HG02588 (cell line): Measurements from ENCODE around the gene MAGI2.

Experiments
- ATAC-seq: cut with Tn5 transposase; IDR thresholded peaks from one replicate; pipeline ENCODE4 v1.9.1; 2021; ENCODE audit warnings: mild to moderate bottlenecking, moderate library complexity; ENCODE audit not compliant: unreplicated experiment

MAGI2 gene

DNA sequence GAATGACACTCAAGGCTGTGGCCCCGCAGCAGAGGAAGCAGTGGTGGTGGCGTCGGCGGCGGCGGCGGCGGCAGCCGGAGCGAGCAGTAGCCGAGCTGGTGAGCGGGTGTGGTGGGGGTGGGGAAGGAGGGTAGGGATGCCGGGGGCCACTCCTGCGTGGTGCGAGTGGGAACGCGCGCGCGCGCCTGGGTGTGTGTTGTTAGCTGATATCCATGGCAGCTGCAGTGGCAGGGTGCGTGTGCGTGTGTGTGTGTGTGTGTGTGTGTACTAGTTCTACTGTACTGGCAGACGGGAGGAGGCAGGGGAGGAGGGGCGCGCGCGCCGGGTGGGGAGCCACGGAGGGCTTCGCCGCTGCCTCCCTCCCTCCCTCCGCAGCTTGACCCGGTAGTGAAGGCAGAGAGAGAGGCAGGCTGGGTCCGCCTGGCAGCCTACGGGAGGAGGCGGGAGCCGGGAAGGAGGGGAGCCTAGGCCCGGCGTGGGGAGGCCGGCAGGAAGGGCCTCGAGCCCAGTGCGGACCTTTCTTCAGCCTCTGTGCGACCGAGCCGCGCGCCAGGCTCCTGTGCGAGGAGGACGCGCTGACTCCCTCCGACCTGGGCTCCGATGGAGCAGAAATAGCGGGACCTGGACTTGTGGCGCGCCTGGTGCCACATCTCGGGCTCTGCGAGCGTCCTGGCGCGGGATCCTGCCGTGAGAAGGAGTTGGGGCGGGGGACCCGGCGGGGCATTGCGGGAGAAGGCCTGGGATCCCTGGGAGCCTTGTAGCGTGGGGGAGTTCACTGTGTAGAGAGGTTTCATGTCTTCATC, at the start of gene MAGI2:
TSS of gene MAGI2 (minus strand) at position 110 of the 803 bp plus-strand sequence. CDS start 347 bp downstream, outside the sequence.
- no peak for ATAC-seq

DNA sequence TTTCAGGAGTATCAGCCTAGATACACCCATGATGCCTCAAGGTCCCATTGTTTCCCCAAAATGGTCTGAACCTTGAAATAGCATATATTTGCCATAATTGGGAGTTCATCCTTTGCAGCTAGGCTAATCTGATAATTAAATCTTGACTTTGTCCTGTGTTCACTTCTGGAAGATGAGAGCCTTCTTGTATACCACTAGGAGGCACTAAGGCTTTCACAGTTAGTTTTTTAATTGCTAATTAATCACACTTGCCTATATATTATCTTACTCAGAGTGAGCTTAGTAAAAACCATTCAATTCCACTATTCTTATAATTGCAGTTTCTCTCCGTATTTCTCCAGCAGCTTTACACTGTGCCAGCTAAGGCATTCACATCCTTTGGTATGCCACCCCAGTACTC, 48.7 kb upstream of the MAGI2 start:
- no peak for ATAC-seq

DNA sequence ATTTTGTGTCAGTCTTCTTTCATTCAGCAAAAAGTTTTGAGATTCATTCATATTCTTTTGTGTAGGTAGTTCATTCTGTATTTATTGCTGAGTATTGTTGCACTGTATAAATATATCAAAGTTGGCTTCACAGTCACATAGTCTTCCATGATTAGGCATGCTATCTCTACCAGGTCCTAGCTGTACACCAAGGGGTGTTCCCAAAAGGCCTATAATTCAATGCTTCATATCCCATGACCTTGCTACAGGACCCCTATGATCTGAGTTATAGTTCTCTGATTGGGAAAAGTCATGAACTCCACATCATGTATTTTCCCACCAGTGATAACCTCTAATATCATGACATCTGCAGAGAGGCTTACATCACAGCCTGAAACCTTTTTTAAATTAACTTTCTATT, 47.3 kb upstream of the MAGI2 start:
- no peak for ATAC-seq

DNA sequence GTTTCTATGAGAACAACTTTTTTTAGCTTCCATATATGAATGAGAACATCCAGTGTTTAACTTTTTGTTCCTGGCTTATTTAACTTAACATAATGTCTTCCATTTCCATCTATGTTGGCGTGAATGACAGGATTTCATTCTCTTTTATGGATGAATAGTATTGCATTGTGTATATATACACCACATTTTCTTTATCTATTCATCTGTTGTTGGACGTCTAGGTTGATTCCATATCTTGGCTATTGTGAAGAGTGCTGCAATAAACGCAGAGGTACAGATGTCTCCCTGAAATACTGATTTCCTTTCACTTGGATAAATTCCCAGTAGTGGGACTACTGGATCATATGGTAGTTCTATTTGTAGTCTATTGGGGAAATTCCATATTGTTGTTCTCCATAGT, 44.3 kb upstream of the MAGI2 start:
- no peak for ATAC-seq

DNA sequence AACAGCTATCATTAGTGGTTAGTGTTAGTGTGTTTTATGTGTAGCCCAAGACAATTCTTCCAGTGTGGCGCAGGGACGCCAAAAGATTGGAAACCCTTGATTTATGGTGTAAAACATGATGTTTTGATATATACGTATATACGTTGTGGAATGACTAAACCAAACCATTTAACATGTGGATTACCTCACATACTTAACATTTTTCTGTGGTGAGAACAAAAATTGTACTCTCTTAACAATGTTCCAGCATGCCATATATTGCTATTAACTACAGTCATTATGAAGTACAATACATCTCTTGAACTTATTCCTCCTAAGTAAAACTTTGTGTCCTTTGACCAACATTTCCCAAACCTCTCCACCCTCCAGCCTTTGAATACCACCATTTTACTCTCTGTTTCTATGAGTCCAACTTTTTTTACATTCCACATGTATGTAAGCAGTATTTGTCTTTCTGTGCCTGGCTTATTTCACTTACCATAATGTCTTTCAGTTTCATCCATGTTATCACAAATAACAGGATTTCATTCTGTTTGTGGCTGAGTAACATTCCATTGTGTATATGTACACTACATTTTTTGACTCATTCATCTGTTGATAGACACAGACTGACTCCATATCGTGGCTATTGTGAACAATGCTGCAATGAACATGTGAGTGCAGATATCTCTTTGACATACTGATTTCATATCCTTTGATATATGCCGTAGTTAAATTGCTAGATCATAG, 42.2 kb upstream of the MAGI2 start:
- no peak for ATAC-seq

DNA sequence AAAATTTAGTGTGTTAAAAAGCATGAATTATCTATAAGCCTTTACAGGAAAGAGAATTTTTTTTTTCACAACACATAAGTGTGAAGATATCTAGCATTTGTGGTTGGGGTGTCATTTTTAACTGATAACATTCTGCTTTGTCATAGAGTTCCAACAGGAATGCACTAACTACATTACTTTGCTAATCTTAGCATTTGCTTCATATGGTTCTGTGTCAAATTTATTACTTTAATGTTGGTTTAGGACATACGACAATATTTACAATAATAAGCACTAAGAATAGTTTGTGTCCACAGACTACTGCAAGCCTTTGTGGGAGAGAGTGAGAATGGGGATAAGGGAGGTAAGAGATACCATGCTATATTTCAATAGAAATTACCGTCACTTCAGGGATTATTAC, 40.6 kb upstream of the MAGI2 start:
- ATAC-seq, result no peak

DNA sequence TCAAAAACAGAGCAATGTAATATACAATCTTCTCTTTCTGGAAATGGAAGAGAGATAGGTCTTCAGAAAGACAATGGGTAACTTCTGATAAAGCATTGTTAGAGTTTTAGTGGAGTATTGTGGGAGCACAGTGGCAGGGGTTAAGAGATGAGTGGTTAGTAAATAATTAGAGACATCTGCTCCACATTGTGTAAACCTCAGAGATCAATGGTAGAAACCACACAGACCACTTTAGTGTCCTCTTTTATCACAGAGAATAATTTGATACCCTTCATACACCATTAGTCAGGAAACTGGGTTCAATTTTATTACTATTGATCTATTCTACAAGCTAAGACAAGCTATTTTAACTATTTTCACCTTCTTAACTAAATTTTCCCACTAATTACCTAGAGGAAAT, 35.9 kb upstream of the MAGI2 start:
- ATAC-seq, result no peak

DNA sequence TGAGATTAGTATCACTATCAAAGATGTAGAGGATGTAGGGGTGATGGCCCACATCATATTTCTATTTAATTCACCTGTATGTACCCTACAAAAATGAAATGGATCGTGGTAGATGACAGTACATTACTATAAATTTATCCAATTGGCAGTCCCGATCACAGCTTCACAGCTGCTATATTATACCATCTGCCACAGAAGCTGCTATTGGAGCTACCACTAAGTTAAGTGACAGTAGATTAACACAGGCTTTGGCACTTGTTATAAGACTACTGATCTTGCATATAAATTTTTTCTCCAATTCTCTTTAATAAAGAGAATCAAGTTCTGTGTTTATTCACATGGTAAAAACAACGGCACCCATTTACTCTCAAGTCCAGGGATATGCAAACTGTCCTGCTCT, 24.9 kb upstream of the MAGI2 start:
- ATAC-seq, result no peak

DNA sequence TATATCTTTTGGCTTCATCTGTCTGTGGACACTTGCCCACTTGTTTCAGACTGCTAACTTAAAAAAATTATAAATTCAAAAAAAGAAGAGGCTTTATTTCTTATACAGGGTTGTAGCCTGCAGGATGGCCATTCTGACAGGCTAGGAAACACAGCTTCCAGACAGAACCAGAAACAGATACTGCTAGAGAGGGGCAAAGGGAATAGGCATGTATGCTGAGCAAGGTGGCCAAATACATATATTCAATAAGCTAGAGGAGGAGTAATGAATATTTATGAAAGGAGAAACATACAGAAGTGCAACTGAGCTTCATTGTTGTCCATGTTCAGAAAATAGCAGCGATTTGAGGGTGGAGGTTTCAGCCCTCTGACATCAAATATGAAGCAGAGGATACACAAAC, 22.0 kb upstream of the MAGI2 start:
- ATAC-seq, result no peak

DNA sequence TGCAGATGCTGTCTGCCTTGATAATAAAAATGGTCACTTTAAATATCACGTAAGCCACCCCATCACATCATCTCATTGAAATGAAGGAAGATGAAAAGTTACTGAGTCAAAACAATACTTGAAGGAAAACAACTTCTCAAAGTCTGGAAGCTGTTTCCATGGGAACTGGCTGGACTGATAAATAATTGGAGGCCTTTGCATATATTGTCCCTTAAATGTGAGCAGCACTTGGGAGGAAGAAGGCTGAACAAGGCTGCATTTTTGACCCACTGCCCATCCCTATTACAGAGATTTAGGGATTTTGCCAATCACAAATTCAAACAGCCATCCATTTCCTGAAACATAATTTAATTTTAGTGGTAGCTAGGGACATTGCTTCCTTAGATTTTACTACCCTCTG, 18.2 kb upstream of the MAGI2 start:
- ATAC-seq, result no peak

DNA sequence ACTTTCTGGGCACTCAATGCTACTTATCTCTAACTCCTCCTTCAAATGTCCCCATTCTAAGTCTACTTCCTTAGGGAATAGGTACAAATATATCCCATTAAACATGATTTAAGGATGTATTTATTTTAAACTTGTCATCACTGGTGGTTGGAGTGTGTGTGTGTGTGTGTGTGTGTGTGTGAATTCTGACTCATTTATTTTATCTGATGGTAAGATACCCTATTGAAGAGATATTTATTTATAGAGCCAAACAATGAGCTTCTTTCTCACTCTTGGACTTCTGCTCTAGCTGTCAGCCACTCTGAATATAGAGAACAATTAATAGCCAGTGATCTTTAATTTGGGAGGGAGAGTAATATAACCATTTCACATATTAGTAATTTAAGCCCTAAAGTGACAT, 17.8 kb upstream of the MAGI2 start:
- ATAC-seq, result no peak

DNA sequence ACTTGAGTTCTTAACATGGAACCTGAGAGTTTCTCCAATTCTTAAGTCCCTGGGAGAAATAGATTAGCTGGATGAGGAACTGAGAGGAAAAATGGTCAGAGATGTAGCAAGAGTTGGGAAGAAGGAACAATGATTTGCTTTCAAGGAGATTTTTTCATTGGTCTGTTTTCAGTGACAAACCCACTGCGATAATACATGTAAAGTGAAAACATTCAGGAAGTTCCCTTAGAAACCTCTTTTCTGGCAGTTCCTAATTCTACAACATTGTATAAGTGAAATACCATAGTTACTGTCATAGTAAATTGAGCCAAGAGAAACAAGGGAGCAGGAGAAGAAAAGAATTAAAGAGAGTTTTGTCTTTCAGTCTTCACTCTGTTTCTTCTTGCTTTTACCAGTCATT, 12.1 kb upstream of the MAGI2 start:
- ATAC-seq, result no peak

DNA sequence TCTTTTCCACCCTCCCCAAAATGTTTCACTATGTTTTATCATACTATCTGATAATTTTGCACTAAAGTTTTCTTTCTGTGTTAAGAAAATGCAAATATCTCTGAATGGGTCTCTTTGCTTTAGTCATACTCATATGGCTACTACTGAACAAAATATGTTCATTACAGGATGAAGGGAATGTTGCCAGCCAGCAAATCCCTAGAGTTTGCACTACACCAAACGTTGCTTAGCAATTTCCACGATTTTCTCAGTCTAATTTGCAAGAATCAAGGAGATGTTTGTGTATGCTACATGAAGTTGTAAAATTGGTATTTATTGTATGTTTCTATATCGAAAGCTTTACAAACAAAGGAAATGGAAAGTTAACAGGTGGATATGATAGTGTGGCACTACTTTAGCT, 10.6 kb upstream of the MAGI2 start:
- ATAC-seq, result no peak

DNA sequence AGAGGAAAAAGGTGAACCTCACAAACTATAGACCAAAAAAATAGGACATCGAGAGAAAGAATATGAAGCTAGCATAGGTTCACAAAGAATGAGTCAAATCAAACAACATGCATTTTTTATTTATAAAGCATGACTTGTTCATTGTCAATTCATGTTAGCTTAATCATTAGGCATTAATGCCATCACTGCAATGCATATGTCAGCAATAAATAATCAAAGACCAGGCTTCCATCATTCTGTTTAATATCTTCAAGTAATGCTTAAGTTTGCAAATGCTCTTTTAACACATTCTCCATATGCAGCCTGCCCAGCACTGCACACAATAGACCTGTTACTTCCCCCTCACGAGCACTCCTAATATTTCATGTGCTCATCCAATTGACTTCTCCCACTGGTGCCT, 8.9 kb upstream of the MAGI2 start:
- no peak for ATAC-seq

DNA sequence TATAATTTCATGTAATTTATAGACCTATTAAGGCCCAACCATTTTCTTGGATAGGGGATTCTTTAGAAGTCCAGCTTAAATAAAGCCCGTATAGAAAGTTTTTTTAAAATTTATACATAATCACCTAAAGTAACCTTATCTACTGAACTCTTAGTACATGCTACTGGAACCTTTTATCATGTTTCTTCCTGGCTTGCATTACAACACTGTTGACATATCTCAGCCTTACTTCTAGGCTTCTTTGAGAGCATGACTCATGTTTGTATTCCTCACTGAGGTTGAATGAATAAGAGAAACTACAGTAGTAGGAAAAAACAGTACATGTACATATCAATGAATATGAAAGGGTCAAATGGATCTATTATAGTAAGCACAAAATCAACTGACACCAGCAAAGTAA, 8.2 kb upstream of the MAGI2 start:
- no peak for ATAC-seq

DNA sequence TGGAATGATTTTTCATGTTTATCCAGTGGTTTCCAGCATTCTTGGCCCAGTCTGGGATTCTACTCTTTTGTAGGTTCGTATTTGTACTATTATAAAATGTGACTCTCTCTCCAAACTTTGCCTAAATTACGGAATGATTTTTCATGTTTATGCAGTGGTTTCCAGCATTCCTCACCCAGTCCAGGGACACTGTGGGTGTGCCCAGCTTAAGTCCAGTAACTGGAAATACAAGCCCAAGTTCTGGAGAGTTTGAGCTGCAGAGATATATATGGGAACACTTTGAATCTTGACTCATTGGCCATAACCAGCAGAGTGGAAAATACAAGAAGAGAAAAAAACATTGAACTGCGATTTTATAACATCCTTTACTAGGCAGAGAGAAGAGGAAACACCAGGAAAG, 5.9 kb upstream of the MAGI2 start:
- no peak for ATAC-seq

DNA sequence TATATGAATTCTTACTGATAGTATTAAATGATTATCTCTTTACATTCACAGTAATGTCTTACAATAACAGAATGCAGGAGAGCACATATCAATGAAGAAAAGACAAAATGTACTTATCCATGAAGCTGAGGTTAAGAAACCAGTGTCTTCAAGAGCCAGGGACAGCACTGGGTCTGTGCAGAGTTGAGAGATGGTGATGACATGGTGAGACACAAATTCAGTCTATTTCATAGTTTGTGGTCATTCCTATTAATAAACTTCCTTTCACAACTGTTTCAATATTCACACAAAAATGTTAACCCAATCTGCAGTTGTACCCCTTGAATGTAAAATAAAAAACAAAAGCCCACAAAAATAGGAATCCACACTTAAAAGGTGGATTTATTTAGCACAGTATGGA, 5.3 kb upstream of the MAGI2 start:
- no peak for ATAC-seq

DNA sequence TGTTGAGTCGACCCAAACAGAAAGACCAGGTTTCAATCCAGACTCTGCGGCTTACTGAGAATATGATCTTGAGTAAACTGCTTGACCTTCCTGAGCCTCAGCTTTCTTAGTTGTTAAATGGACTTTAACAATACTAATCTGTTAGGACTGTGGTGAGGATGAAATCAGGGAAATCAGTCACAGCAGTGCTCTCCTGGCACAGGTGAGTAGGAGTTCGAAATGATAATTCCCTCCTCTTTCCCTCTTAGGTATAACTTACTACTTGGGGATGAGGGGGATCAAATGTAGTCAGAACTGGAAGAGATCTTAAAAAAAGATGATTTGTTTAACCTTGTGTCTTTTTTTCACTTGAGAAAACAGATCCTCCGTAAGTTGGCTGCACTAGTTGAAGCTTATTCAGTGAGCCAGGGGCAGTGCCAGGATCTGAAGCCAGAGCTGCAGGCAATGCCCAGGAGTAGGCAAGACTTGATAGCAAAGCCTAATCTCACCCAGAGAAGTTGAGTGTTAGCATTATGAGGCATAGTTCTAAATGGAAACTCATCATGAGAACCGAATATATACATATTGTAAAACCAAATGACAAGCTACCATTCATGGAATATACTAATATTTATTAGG, 1.8 kb upstream of the MAGI2 start:
- ATAC-seq, result no peak

DNA sequence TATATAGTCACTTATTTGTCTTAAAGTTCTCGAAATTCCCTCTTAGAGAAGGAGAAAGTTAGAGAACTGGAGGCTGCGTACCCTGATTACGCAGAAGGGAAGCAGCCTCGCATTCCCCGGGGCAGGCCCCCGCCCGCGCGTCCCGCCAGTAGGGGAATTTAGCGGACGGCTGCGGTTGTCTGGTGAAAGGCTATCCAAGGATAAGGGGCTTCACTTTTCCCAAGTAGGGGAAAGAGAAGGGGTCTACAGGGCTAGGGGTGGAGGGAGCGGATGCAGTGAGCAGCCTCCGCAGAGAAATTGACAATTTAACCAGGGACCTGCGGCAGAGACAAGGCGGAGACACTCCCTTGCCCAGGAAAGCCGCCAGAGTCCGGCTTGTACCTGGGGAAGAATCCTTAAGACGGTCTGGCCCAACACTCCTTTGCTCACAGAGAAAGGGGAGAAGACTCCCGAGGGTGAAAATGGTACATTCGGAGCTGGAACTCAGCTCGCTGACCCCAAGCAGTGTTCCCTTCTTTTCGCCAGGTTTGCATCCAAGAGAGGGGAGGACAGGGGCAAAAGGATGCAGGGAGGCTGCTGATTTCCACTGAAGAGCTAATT, 994 bp upstream of the MAGI2 start:
- ATAC-seq, result no peak

DNA sequence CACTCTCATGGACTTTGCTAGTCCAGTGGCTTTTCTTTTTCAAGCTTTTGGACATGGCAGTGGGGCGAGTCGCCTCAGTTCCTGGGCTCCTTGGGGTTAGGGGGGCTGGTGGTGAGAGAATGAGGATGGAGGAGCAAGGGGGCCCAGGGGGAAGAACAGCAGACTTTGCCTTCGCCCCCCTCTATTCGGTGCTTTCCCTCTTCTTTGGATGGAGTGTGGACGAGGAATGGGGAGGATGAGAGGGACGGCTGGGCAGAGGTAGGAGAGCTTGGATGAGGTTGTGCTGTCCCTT, 255 bp downstream of the MAGI2 start:
- no peak for ATAC-seq

DNA sequence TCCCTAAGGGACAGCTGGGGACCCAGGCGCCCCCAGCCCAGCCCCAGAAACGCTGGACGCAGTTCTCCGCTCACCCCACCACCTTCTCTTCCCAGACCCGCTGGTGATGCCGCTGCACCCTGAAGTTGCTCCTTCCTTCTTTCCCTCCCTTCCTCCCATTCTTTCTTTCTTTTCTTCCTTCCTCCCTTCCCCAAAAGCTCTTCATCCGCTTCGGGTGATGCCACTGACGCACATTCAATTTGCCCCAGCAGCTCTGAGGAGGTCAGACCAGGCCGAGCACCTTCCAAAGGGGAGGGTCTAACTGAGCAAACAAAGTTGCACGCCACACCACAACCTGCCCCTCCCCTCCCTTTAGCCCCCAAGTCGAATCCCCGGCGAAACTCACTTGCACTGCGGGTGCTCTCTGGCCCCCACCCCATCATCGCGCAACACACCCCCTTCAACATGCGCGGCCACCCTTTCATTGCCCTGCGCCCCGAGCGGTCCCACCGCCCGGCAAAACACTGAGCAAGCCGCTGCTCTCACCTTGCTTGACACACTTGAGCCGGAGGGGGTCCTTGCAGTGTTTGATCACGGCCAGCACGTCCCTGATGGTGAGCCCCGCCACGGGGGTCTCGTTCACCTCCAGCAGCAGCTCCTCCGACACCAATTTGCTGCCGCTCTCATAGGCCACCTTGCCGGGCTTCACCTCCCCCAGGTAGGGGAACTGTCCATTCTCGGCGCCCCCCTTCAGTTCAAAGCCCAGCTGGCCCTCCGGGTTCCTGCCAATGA, 787 bp downstream of the MAGI2 start:
- no peak for ATAC-seq
